ENCODE measurements around the gene C16orf78.

DNA sequence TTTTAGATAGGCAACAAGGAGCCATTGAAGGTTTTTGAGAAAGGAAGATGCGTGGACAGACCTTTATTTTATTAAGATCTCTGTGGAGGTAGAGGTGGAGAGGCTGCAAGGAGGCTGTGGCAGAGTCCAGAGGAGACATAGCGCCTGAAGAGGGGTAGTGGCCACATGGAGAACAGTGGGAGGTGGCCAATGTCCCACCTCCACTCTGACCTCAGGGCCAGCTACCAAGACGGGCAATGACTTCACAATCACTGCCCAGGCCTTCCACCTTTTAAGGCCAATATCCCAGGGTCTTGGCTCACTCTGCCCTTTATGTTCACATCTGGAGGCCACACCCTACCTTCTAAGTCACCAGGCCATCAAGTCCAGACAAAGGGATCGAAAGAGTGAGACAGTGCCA lies at the start of gene C16orf78:
- TF ChIP-seq POLR2AphosphoS5 (IDR thresholded peaks at IDR 0.05) (no peak), EZH2 (IDR thresholded peaks at IDR 0.05; ENCODE audit: borderline replicate concordance, insufficient read depth, low read length, poor library complexity, severe bottlenecking) (no peak)
- TF ChIP-seq, protein P1, sequence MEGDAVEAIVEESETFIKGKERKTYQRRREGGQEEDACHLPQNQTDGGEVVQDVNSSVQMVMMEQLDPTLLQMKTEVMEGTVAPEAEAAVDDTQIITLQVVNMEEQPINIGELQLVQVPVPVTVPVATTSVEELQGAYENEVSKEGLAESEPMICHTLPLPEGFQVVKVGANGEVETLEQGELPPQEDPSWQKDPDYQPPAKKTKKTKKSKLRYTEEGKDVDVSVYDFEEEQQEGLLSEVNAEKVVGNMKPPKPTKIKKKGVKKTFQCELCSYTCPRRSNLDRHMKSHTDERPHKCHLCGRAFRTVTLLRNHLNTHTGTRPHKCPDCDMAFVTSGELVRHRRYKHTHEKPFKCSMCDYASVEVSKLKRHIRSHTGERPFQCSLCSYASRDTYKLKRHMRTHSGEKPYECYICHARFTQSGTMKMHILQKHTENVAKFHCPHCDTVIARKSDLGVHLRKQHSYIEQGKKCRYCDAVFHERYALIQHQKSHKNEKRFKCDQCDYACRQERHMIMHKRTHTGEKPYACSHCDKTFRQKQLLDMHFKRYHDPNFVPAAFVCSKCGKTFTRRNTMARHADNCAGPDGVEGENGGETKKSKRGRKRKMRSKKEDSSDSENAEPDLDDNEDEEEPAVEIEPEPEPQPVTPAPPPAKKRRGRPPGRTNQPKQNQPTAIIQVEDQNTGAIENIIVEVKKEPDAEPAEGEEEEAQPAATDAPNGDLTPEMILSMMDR (IDR thresholded peaks at IDR 0.05; ENCODE audit: poor library complexity, severe bottlenecking), result no peak

Data from neural cell (in vitro differentiated cells).